ENCODE measurements around the gene GRIK3. TPM values are rescaled to one million over a fixed set of nuclear protein-coding genes. Genes with fewer than 3 reads are reported as not detected.

GRIK3 gene
- total and polyA plus RNA-seq, 3 donors from 2014 or later, result 0.99 to 6.3 (median 3.1) TPM

- no peak overlapping the region for H3K4me3 ChIP-seq
- intact Hi-C loops (cut with DNase I; ENCODE audit: low total_unique reads), result no loop called here
- peaks cover 49% of the 10 kb centered on the region for H3K4me1 ChIP-seq
- H3K9me3 ChIP-seq, result no peaks in the 10 kb centered on the region
- no peak overlapping the region for H3K27ac ChIP-seq
- 78 to 84% methylated on average over 6 of the region's 6 CpGs for WGBS, 2 donors
- no peaks in the 10 kb centered on the region for H3K27me3 ChIP-seq
- no peaks in the 10 kb centered on the region for H3K36me3 ChIP-seq (ENCODE audit: low read depth, missing control alignments)
- TF ChIP-seq CTCF (IDR thresholded peaks at IDR 0.05) (no peak), POLR2A (IDR thresholded peaks at IDR 0.05) (no peak)
- DNase-seq, result no peak
Observed at GRCh38 chr1:36986241-36986985, 47.9 kb downstream of the GRIK3 start.

GRCh38 chr1:36984675-36985074, 49.6 kb downstream of the GRIK3 start:
- no peak overlapping the region for H3K27ac ChIP-seq
- TF ChIP-seq CTCF (IDR thresholded peaks at IDR 0.05), result no peak
- TF ChIP-seq POLR2A (IDR thresholded peaks at IDR 0.05), result no peak
- peaks cover 37% of the 10 kb centered on the region for H3K4me1 ChIP-seq
- no peak overlapping the region for H3K4me3 ChIP-seq
- 81 to 84% methylated on average over 8 to 9 of the region's 9 CpGs for WGBS, 2 donors
- DNase-seq, result no peak
- no peaks in the 10 kb centered on the region for H3K36me3 ChIP-seq (ENCODE audit: low read depth, missing control alignments)
- intact Hi-C loops (cut with DNase I; ENCODE audit: low total_unique reads), result no loop called here
- H3K27me3 ChIP-seq, result no peaks in the 10 kb centered on the region
- H3K9me3 ChIP-seq, result no peaks in the 10 kb centered on the region

GRCh38 chr1:36984026-36984425, 50.3 kb downstream of the GRIK3 start:
- WGBS, 2 donors, result 89% methylated on average over 6 of the region's 6 CpGs
- Histone ChIP-seq H3K27me3 (no peaks in the 10 kb centered on the region), H3K4me1 (peaks cover 31% of the 10 kb centered on the region), H3K9me3 (no peaks in the 10 kb centered on the region), H3K27ac (no peak overlapping the region), H3K36me3 (ENCODE audit: low read depth, missing control alignments) (no peaks in the 10 kb centered on the region), H3K4me3 (no peak overlapping the region)
- TF ChIP-seq POLR2A (IDR thresholded peaks at IDR 0.05) (no peak), CTCF (IDR thresholded peaks at IDR 0.05) (no peak)
- no peak for DNase-seq
- intact Hi-C loops (cut with DNase I; ENCODE audit: low total_unique reads), result no loop called here

- Histone ChIP-seq H3K4me1 (peaks cover 20% of the 10 kb centered on the region), H3K36me3 (ENCODE audit: low read depth, missing control alignments) (no peaks in the 10 kb centered on the region), H3K27ac (no peak overlapping the region), H3K27me3 (no peaks in the 10 kb centered on the region), H3K9me3 (no peaks in the 10 kb centered on the region), H3K4me3 (no peak overlapping the region)
- WGBS, 2 donors, result 31 to 42% methylated on average over 13 of the region's 13 CpGs
- no peak for TF ChIP-seq CTCF (IDR thresholded peaks at IDR 0.05)
- no peak for TF ChIP-seq POLR2A (IDR thresholded peaks at IDR 0.05)
- intact Hi-C loops (cut with DNase I; ENCODE audit: low total_unique reads), result no loop called here
- peak; percentile 21 for DNase-seq
Observed at GRCh38 chr1:36982709-36983108, 51.6 kb downstream of the GRIK3 start.
